ENCODE results near the gene NDRG3. TPM values are rescaled to one million over a fixed set of nuclear protein-coding genes. Genes with fewer than 3 reads are reported as not detected.

NDRG3 gene
- total RNA-seq, 1 donor from 2014 or later, result 24.3 TPM

GRCh38 chr20:36624944-36625324 is 121.0 kb downstream of the NDRG3 start:
- Mint-ChIP-seq H3K27ac (no peak overlapping the region), H3K4me1 (no peaks in the 10 kb centered on the region), H3K27me3 (ENCODE audit: low read depth) (no peaks in the 10 kb centered on the region), H3K9me3 (no peaks in the 10 kb centered on the region), H3K4me3 (no peak overlapping the region), H3K36me3 (no peaks in the 10 kb centered on the region)
- no peak for TF ChIP-seq CTCF (IDR thresholded peaks at IDR 0.05; ENCODE audit: unreplicated experiment)
- no peak for DNase-seq (ENCODE audit: low spot score in 2 of 2, unreplicated experiment in 2 of 2)

GRCh38 chr20:36624068-36624943 is 121.6 kb downstream of the NDRG3 start:
- H3K36me3 Mint-ChIP-seq, result no peaks in the 10 kb centered on the region
- no peaks in the 10 kb centered on the region for H3K4me1 Mint-ChIP-seq
- no peaks in the 10 kb centered on the region for H3K27me3 Mint-ChIP-seq (ENCODE audit: low read depth)
- no peak for TF ChIP-seq CTCF (IDR thresholded peaks at IDR 0.05; ENCODE audit: unreplicated experiment)
- no peak overlapping the region for H3K27ac Mint-ChIP-seq
- no peaks in the 10 kb centered on the region for H3K9me3 Mint-ChIP-seq
- no peak for DNase-seq (ENCODE audit: low spot score in 2 of 2, unreplicated experiment in 2 of 2)
- H3K4me3 Mint-ChIP-seq, result no peak overlapping the region

GRCh38 chr20:36623444-36623843 is 122.4 kb downstream of the NDRG3 start:
- DNase-seq (ENCODE audit: low spot score in 2 of 2, unreplicated experiment in 2 of 2), result no peak
- Mint-ChIP-seq H3K4me3 (no peak overlapping the region), H3K27me3 (ENCODE audit: low read depth) (no peaks in the 10 kb centered on the region), H3K9me3 (no peaks in the 10 kb centered on the region), H3K27ac (no peak overlapping the region), H3K4me1 (no peaks in the 10 kb centered on the region), H3K36me3 (no peaks in the 10 kb centered on the region)
- no peak for TF ChIP-seq CTCF (IDR thresholded peaks at IDR 0.05; ENCODE audit: unreplicated experiment)

GRCh38 chr20:36620917-36621316 is 125.0 kb downstream of the NDRG3 start:
- Mint-ChIP-seq H3K27me3 (ENCODE audit: low read depth) (no peaks in the 10 kb centered on the region), H3K4me3 (no peak overlapping the region), H3K4me1 (no peaks in the 10 kb centered on the region), H3K36me3 (no peaks in the 10 kb centered on the region), H3K9me3 (no peaks in the 10 kb centered on the region), H3K27ac (no peak overlapping the region)
- TF ChIP-seq CTCF (IDR thresholded peaks at IDR 0.05; ENCODE audit: unreplicated experiment), result no peak
- no peak for DNase-seq (ENCODE audit: low spot score in 2 of 2, unreplicated experiment in 2 of 2)

- no peaks in the 10 kb centered on the region for H3K27me3 Mint-ChIP-seq (ENCODE audit: low read depth)
- H3K4me3 Mint-ChIP-seq, result no peak overlapping the region
- no peak overlapping the region for H3K27ac Mint-ChIP-seq
- DNase-seq (ENCODE audit: low spot score in 2 of 2, unreplicated experiment in 2 of 2), result no peak
- TF ChIP-seq CTCF (IDR thresholded peaks at IDR 0.05; ENCODE audit: unreplicated experiment), result no peak
- peaks cover 10% of the 10 kb centered on the region for H3K36me3 Mint-ChIP-seq
- H3K9me3 Mint-ChIP-seq, result no peaks in the 10 kb centered on the region
- no peaks in the 10 kb centered on the region for H3K4me1 Mint-ChIP-seq
Measured at GRCh38 chr20:36614781-36615557, 130.9 kb downstream of the NDRG3 start.
